Coronary artery (tissue), 2 donors: Measurements from ENCODE around the gene ITPKC.

Source experiments
- DNase-seq: peaks from one replicate; pipeline ENCODE4 v3.0.0-alpha.2; 2017; ENCODE audit warnings: low spot score
- H3K27ac ChIP-seq, 2 donors: fragments of 200-600 bp; sonication (generic); one replicate each; pipeline ENCODE4 v1.5.1; 2016 to 2019
- H3K4me3 ChIP-seq: fragments of 200-600 bp; sonication (generic); 2 replicates; pipeline ENCODE4 v1.5.1; 2016; ENCODE audit warnings: mild to moderate bottlenecking, moderate library complexity
- CTCF ChIP-seq: fragments of 200-600 bp; sonication (generic); IDR thresholded peaks from one replicate; pipeline ENCODE4 v1.5.1; 2019; ENCODE audit warnings: antibody characterized with exemption

Gene ITPKC

DNA sequence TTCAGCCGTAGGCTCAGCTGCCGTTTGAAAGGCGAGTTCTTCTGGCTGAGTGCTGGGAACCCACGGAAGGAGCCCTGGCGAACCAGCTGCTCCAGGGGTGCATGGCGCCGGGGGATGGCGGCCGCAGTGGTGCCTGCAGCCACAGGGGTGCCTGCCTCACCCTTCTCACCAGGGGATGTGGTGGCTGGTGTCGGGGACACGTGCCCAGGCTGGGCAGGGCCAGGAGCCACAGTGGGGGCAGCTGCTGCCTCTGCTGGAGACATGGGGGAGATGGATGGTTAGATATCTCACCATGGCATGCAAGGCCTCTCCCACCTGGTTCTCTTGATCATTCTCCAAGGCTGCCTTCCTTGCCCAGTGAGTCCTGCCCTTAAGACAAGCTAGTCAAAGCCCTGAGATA, 43.5 kb upstream of the ITPKC start:
- no peak for TF ChIP-seq CTCF
- H3K4me3 ChIP-seq = no peak overlapping the region
- H3K27ac ChIP-seq = peak overlapping the region in 1 of 2 donors; percentile 22
- DNase-seq = no peak

DNA sequence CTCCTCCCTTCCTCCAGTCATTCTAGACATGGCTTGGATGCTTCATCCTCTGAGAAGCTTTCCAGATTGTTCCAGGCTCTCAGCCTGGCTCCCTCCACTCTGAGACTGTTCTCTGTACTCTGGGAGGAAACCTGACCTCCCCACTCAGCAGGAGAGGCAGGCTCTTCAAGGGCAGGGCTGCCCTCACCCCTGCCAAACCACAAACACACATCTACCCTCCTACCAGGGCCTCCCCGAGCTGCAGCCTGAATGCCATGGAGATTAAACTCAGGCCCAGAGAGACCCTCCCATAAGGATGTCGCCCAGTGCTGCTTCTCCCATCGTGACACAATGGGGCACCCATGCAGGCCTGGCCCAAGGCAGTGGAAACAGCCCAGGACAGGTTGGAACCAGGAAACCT, 42.6 kb upstream of the ITPKC start:
- H3K4me3 ChIP-seq = no peak overlapping the region
- TF ChIP-seq CTCF = no peak
- H3K27ac ChIP-seq = peak overlapping the region in 1 of 2 donors; percentile 1
- no peak for DNase-seq

- Histone ChIP-seq H3K27ac (no peak overlapping the region), H3K4me3 (no peak overlapping the region)
- TF ChIP-seq CTCF = no peak
- DNase-seq = no peak
Observed at GRCh38 chr19:40677156-40677555, 39.8 kb upstream of the ITPKC start.

DNA sequence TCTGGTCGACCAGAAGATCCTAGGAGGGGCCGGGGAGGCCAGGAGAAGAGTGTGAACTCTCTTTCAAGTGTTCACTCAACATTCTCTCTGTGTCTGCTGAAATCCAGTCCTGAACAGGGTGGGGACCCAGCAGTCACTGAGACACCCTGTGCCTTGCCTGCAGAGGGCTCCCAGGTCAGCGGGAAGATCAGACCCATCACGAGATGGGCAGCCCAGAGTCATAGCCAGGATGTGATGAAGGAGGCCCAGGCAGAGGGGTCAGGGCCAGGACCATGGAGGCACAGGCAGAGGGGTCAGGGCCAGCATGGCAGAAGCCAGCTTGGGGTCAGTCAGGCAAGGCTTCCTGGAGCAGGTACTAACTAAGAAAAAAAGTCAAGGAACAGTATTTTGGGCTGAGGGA, 35.9 kb upstream of the ITPKC start:
- H3K27ac ChIP-seq = no peak overlapping the region
- no peak for TF ChIP-seq CTCF
- H3K4me3 ChIP-seq = no peak overlapping the region
- DNase-seq = no peak

DNA sequence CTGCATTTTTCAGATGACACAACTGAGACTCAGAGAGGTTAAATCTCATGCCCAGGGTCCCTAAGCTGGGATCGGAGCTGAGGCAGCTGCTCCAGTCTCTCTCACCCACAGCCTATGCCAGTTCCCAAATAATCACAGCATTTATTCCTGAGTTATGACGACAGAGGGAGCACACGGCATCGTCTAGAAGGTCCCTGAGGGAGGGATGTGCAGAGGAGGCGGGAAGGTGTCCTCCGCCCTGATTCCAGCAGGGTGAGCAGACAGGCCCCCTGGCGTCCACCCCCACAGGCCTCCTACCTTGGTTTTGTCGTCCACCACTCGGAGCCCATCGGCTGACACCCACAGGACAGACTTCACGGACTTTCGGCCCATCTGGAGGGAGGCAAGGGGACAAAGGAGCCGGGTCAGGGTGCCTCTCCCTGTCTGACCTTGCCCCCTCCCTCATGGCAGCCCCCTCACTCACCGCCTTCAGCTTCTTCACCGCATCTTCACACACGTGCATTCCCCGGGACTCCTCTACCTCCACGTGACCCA, 34.4 kb upstream of the ITPKC start:
- DNase-seq = no peak
- no peak overlapping the region for H3K27ac ChIP-seq
- H3K4me3 ChIP-seq = no peak overlapping the region
- no peak for TF ChIP-seq CTCF

- DNase-seq = no peak
- no peak overlapping the region for H3K27ac ChIP-seq
- no peak overlapping the region for H3K4me3 ChIP-seq
- no peak for TF ChIP-seq CTCF
Observed at GRCh38 chr19:40683437-40683836, 33.5 kb upstream of the ITPKC start.

DNA sequence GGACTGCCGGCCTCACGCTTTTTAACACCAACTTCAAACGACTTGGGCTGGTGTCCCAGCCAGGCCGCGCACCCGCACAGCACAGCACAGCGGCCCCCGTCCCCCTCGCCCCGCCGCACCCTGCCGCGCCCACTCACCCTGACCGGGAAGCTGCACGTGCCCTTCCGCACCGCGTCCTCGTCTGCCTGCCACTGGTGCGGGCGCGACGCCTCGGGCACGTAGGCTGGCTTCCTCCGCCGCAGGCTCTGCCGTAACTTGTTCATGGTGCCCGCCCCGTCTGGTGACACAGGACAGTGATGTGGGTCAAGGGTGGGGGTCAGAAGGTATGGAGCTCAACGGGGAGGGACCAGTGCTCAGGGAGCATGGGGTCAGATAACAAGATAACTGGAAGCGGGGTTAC, 32.6 kb upstream of the ITPKC start:
- TF ChIP-seq CTCF = no peak
- no peak overlapping the region for H3K4me3 ChIP-seq
- no peak for DNase-seq
- no peak overlapping the region for H3K27ac ChIP-seq
